Stimulated activated naive CD8-positive, alpha-beta T cell treated with anti-CD3 and anti-CD28 coated beads, Interleukin-15, amount 100 ng/mL, for 72 hours (primary cell): ENCODE results near the gene MRPL32.

Source experiments
- ATAC-seq: fragments of 150-1000 bp; cut with Tn5 transposase; 2 replicates; pipeline ENCODE4 v1.10.0; 2021; ENCODE audit warnings: mild to moderate bottlenecking, moderate library complexity
- DNase-seq, 2 donors: peaks; one replicate each; pipeline ENCODE4 v3.0.0; 2021 to 2022
- H3K27ac Mint-ChIP-seq, 2 donors: one replicate each; pipeline ENCODE4 v1.8.0; 2022; ENCODE audit warnings: mild to moderate bottlenecking in 2 of 2, mixed read lengths in 2 of 2, moderate library complexity in 2 of 2
- H3K27me3 Mint-ChIP-seq: one replicate; pipeline ENCODE4 v1.8.0; 2022; ENCODE audit warnings: mixed read lengths
- H3K4me1 Mint-ChIP-seq: one replicate; pipeline ENCODE4 v1.8.0; 2022; ENCODE audit warnings: mild to moderate bottlenecking, mixed read lengths
- H3K4me3 Mint-ChIP-seq, 2 donors: one replicate each; pipeline ENCODE4 v1.8.0; 2022; ENCODE audit warnings: mild to moderate bottlenecking in 2 of 2, mixed read lengths in 2 of 2, moderate library complexity in 1 of 2
- H3K9me3 Mint-ChIP-seq, 2 donors: one replicate each; pipeline ENCODE4 v1.8.0; 2022; ENCODE audit warnings: mixed read lengths in 2 of 2

MRPL32 gene

GRCh38 chr7:42972699-42973500 lies 40.7 kb downstream of the MRPL32 start:
- H3K4me3 Mint-ChIP-seq = no peak overlapping the region
- ATAC-seq (no peak), DNase-seq (no peak)
- peaks cover 34% of the 10 kb centered on the region for H3K27me3 Mint-ChIP-seq
- H3K27ac Mint-ChIP-seq = no peak overlapping the region
- peaks cover 0 to 7% of the 10 kb centered on the region in 2 donors for H3K9me3 Mint-ChIP-seq
- H3K4me1 Mint-ChIP-seq = no peaks in the 10 kb centered on the region

GRCh38 chr7:42976371-42976770 lies 44.2 kb downstream of the MRPL32 start:
- no peaks in the 10 kb centered on the region for H3K4me1 Mint-ChIP-seq
- H3K4me3 Mint-ChIP-seq = no peak overlapping the region
- H3K27me3 Mint-ChIP-seq = peaks cover 33% of the 10 kb centered on the region
- DNase-seq (no peak), ATAC-seq (no peak)
- no peak overlapping the region for H3K27ac Mint-ChIP-seq
- H3K9me3 Mint-ChIP-seq = peaks cover 0 to 7% of the 10 kb centered on the region in 2 donors

- Mint-ChIP-seq H3K4me1 (no peaks in the 10 kb centered on the region), H3K27ac (no peak overlapping the region), H3K4me3 (no peak overlapping the region), H3K27me3 (peaks cover 33% of the 10 kb centered on the region), H3K9me3 (peaks cover under 1 to 7% of the 10 kb centered on the region in 2 donors)
- DNase-seq = no peak
- ATAC-seq = no peak
Measured at GRCh38 chr7:42978496-42978895, 46.3 kb downstream of the MRPL32 start.

GRCh38 chr7:42980084-42980483 lies 47.9 kb downstream of the MRPL32 start:
- H3K4me1 Mint-ChIP-seq = no peaks in the 10 kb centered on the region
- no peak for ATAC-seq
- no peak overlapping the region for H3K27ac Mint-ChIP-seq
- H3K9me3 Mint-ChIP-seq = peaks cover 7 to 9% of the 10 kb centered on the region in 2 donors
- H3K4me3 Mint-ChIP-seq = no peak overlapping the region
- peaks cover 25% of the 10 kb centered on the region for H3K27me3 Mint-ChIP-seq
- DNase-seq = no peak

- no peak for DNase-seq
- Mint-ChIP-seq H3K27me3 (peaks cover 25% of the 10 kb centered on the region), H3K4me3 (no peak overlapping the region)
Measured at GRCh38 chr7:42980514-42980913, 48.3 kb downstream of the MRPL32 start.

GRCh38 chr7:42981601-42982000 lies 49.4 kb downstream of the MRPL32 start:
- H3K4me1 Mint-ChIP-seq = no peaks in the 10 kb centered on the region
- peaks cover 22% of the 10 kb centered on the region for H3K27me3 Mint-ChIP-seq
- H3K9me3 Mint-ChIP-seq = peaks cover 5 to 9% of the 10 kb centered on the region in 2 donors
- DNase-seq (no peak), ATAC-seq (no peak)
- H3K27ac Mint-ChIP-seq = no peak overlapping the region
- no peak overlapping the region for H3K4me3 Mint-ChIP-seq

More at GRCh38 chr7:42980514-42980913, 48.3 kb downstream of the MRPL32 start:
- Mint-ChIP-seq H3K4me1 (no peaks in the 10 kb centered on the region), H3K27ac (no peak overlapping the region), H3K9me3 (peaks cover 7 to 9% of the 10 kb centered on the region in 2 donors)
- no peak for ATAC-seq

- ATAC-seq (no peak), DNase-seq (no peak)
- Mint-ChIP-seq H3K4me1 (no peaks in the 10 kb centered on the region), H3K27ac (no peak overlapping the region), H3K4me3 (no peak overlapping the region), H3K27me3 (peaks cover 12% of the 10 kb centered on the region), H3K9me3 (peaks cover 5 to 9% of the 10 kb centered on the region in 2 donors)
Measured at GRCh38 chr7:42982604-42983115, 50.5 kb downstream of the MRPL32 start.

GRCh38 chr7:42984137-42984536 lies 52.0 kb downstream of the MRPL32 start:
- ATAC-seq (no peak), DNase-seq (no peak)
- Mint-ChIP-seq H3K9me3 (peaks cover 5 to 9% of the 10 kb centered on the region in 2 donors), H3K4me3 (no peak overlapping the region), H3K4me1 (no peaks in the 10 kb centered on the region), H3K27ac (no peak overlapping the region), H3K27me3 (peaks cover 17% of the 10 kb centered on the region)

GRCh38 chr7:42986213-42986612 lies 54.0 kb downstream of the MRPL32 start:
- Mint-ChIP-seq H3K27me3 (peaks cover 20% of the 10 kb centered on the region), H3K27ac (no peak overlapping the region), H3K9me3 (peaks cover 5 to 9% of the 10 kb centered on the region in 2 donors), H3K4me1 (no peaks in the 10 kb centered on the region), H3K4me3 (no peak overlapping the region)
- DNase-seq (no peak), ATAC-seq (no peak)

GRCh38 chr7:42986781-42987248 lies 54.6 kb downstream of the MRPL32 start:
- Mint-ChIP-seq H3K4me1 (no peaks in the 10 kb centered on the region), H3K27me3 (peaks cover 26% of the 10 kb centered on the region), H3K4me3 (no peak overlapping the region), H3K27ac (no peak overlapping the region), H3K9me3 (peaks cover 5 to 9% of the 10 kb centered on the region in 2 donors)
- no peak for DNase-seq
- no peak for ATAC-seq
